GM23248 (cell line): Measurements from ENCODE around the gene SYT1.

Experiments used
- EZH2 ChIP-seq: fragments of 200-600 bp; sonication (generic); IDR thresholded peaks from 2 replicates; pipeline ENCODE4 v1.6.1; 2018; ENCODE audit warnings: antibody characterized with exemption, mild to moderate bottlenecking; ENCODE audit not compliant: insufficient read depth, poor library complexity, severe bottlenecking
- EZH2phosphoT487 ChIP-seq: fragments of 200-600 bp; sonication (generic); IDR thresholded peaks from 2 replicates; pipeline ENCODE4 v1.6.1; 2018; ENCODE audit warnings: antibody characterized with exemption, moderate library complexity, mild to moderate bottlenecking, low read depth; ENCODE audit not compliant: insufficient read depth

DNA sequence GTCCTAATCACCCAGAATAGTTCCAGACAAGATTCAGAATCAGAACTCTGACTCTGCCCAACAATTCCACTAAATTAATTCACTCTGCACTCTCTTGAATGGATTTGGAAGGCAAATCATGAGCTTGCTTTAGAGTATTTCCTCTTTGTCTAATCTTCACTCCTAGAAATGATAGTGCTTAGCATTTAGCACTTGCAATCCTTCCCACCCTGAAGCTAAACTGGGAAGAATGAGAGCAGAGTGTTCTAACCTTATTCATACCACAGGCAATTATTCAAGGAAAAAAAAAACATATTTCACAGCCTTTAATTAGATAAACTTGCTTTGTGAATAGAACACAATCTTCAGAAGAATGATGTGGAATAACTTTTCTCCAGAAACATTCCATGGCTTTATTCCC lies 561.5 kb downstream of the SYT1 start:
- no peak for TF ChIP-seq EZH2
- TF ChIP-seq EZH2phosphoT487: no peak
